Tibial artery (tissue), 4 donors: ENCODE data around the gene CD163.

ENCODE experiments used
- DNase-seq, 2 donors: peaks; one replicate each; pipeline ENCODE4 v3.0.0-alpha.2; 2019
- H3K27ac ChIP-seq, 2 donors: fragments of 200-600 bp; sonication (generic) in 1 of 2; 1 replicate in 1 of 2; 2 replicates in 1 of 2; pipeline ENCODE4 v1.5.1; 2018 to 2019; ENCODE audit warnings: mild to moderate bottlenecking in 1 of 2
- H3K27me3 ChIP-seq, 2 donors: fragments of 200-600 bp; sonication (generic) in 1 of 2; one replicate each; pipeline versions ENCODE4 v1.5.1 to v1.6.0; 2016 to 2019
- H3K36me3 ChIP-seq, 3 donors: fragments of 200-600 bp; sonication (generic) in 2 of 3; one replicate each; pipeline ENCODE4 v1.5.1; 2016 to 2019; ENCODE audit warnings: mild to moderate bottlenecking in 2 of 3
- H3K4me1 ChIP-seq, 4 donors: fragments of 200-600 bp; sonication (generic) in 2 of 4; 1 replicate in 3 of 4; 2 replicates in 1 of 4; pipeline ENCODE4 v1.5.1; 2016 to 2019
- H3K4me3 ChIP-seq, 2 donors: fragments of 200-600 bp; sonication (generic) in 1 of 2; 1 replicate in 1 of 2; 2 replicates in 1 of 2; pipeline ENCODE4 v1.5.1; 2018 to 2019; ENCODE audit warnings: mild to moderate bottlenecking in 2 of 2
- H3K9me3 ChIP-seq, 3 donors: fragments of 200-600 bp; sonication (generic) in 1 of 3; one replicate each; pipeline ENCODE4 v1.5.1; 2016 to 2019
- intact Hi-C: fragments of 100-400 bp; cut with DNase I; formaldehyde crosslinking; loops from one replicate; pipeline ENCODE4 v1.15.0; 2023; ENCODE audit warnings: low total_unique reads
- TF ChIP-seq, protein P1 (sequence below), 2 experiments: fragments of 200-600 bp in 1 of 2; fragments of 450-650 bp in 1 of 2; IDR thresholded peaks; one replicate each; pipeline ENCODE4 v1.5.1; 2017 to 2019; ENCODE audit warnings: antibody characterized with exemption in 2 of 2, mild to moderate bottlenecking in 1 of 2, moderate library complexity in 1 of 2

The CD163 gene

DNA sequence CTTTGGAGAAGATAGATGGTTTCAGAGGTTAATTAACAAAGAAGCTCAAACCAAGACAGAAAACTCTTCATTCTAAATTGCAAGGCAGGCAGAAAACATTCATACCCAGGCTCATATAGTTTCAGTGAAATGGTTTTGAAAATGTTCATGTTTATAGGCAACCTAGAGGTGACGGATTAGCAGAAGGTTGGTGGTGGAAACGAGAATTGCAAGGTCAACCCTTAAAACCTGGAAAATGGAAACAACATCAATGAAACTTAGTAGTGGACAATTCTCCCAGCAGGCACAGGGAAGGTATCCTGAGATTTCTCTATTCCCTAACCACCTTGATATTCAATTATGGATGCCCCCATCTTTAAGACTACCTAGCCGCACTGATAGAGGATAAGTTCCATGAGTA, 965 bp downstream of the CD163 start:
- Histone ChIP-seq H3K27ac (no peak overlapping the region), H3K27me3 (no peaks in the 10 kb centered on the region), H3K36me3 (no peaks in the 10 kb centered on the region), H3K4me3 (peak overlapping the region; percentile 25 to 27), H3K9me3 (no peaks in the 10 kb centered on the region), H3K4me1 (no peaks in the 10 kb centered on the region)
- intact Hi-C loops = no loop called here
- TF ChIP-seq, protein P1, sequence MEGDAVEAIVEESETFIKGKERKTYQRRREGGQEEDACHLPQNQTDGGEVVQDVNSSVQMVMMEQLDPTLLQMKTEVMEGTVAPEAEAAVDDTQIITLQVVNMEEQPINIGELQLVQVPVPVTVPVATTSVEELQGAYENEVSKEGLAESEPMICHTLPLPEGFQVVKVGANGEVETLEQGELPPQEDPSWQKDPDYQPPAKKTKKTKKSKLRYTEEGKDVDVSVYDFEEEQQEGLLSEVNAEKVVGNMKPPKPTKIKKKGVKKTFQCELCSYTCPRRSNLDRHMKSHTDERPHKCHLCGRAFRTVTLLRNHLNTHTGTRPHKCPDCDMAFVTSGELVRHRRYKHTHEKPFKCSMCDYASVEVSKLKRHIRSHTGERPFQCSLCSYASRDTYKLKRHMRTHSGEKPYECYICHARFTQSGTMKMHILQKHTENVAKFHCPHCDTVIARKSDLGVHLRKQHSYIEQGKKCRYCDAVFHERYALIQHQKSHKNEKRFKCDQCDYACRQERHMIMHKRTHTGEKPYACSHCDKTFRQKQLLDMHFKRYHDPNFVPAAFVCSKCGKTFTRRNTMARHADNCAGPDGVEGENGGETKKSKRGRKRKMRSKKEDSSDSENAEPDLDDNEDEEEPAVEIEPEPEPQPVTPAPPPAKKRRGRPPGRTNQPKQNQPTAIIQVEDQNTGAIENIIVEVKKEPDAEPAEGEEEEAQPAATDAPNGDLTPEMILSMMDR (IDR thresholded peaks at IDR 0.05) = no peak
- no peak for DNase-seq

DNA sequence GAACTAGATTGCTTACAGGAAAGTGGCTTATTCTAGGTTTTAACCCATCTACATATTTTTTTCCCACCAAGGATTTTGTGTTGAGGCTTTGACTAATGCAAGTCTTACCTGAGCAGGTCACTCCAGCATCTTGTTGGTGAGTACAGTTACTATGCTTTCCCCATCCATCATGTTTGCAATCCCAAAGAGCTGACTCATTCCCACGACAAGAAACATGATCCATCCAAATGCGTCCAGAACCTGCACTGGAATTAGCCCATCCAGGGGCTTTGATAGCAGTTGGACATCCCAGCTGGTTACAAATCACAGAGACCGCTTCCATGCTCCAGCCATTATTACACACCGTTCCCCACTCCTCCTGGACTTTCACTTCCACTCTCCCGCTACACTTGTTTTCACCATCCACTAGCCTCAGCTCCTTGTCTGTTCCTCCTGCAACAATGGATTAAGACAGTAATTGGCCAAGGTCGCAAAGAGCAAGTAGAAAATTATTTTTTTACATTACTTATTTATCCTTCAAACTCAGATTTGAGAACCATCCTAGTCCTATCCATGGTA, 2.5 kb downstream of the CD163 start:
- no peak overlapping the region for H3K27ac ChIP-seq

DNA sequence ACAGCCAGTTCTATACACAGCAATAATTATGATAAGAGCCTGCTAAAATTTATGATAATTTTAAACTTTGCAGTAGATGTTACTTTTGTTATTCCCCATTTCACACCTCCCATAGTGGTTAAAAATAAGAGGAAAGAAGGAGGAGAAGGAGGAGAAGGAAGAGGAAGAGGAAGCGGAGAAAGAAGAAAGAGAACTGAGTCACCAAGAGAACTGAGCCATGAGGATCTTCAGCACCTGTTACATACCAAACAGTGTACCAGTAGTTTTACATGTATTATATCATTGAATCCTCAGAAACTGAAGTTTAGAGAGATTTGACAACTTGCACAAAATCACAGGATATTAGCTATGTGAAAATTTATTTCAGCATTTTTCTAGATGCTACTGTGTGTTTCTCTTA, 3.9 kb downstream of the CD163 start:
- H3K27me3 ChIP-seq = no peaks in the 10 kb centered on the region
- no peak for DNase-seq
- intact Hi-C loops = no loop called here
- TF ChIP-seq, protein P1 (IDR thresholded peaks at IDR 0.05) = no peak
- no peak overlapping the region for H3K27ac ChIP-seq
- H3K4me3 ChIP-seq = peak overlapping the region; percentile 23 to 27
- no peaks in the 10 kb centered on the region for H3K9me3 ChIP-seq
- no peaks in the 10 kb centered on the region for H3K4me1 ChIP-seq
- no peaks in the 10 kb centered on the region for H3K36me3 ChIP-seq

More for the DNA sequence above, 2.5 kb downstream of the CD163 start:
- no peaks in the 10 kb centered on the region for H3K9me3 ChIP-seq
- peak overlapping the region; percentile 25 to 27 for H3K4me3 ChIP-seq
- no peak for DNase-seq
- no peaks in the 10 kb centered on the region for H3K4me1 ChIP-seq
- intact Hi-C loops = no loop called here
- no peaks in the 10 kb centered on the region for H3K36me3 ChIP-seq
- no peaks in the 10 kb centered on the region for H3K27me3 ChIP-seq
- TF ChIP-seq, protein P1 (IDR thresholded peaks at IDR 0.05) = no peak

DNA sequence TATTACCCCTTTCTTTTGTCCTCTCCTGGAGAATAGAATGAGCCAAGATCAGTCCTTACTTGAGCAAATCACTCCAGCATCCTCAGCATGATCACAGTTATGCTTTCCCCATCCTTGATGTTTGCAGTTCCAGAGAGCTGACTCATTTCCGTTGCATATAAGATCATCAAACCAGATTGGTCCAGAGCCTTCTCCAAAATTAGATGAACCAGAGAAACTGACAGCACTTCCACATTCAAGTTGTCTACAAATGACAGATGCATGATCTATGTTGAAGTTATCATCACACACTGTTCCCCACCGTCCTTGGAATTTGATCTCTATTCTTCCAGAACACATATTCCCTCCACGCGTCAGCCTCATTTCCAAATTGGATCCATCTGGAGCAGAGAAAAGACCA, 4.8 kb downstream of the CD163 start:
- DNase-seq = no peak
- TF ChIP-seq, protein P1 (IDR thresholded peaks at IDR 0.05) = no peak
- H3K4me3 ChIP-seq = peak overlapping the region; percentile 13 to 27
- H3K27ac ChIP-seq = no peak overlapping the region
- no peaks in the 10 kb centered on the region for H3K27me3 ChIP-seq
- no peaks in the 10 kb centered on the region for H3K36me3 ChIP-seq
- H3K4me1 ChIP-seq = no peaks in the 10 kb centered on the region
- intact Hi-C loops = no loop called here
- no peaks in the 10 kb centered on the region for H3K9me3 ChIP-seq

DNA sequence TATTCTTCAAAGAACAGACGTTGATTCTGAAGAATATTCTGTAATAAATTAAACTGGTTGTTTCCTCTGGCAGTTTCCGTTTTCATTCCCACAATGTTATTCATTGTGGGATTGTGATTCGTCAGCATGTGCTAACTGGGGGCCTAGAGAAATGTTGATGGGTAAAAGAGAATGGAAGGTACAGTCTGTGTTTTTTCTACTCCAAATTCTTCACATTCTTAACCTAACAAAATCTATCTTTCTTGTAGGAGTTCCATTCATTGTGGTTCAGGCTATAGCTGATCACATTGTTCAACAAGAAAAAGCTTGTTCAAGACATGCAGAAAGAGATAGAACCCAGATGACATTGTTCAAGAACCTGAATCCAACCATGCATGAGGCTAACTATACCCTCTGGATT, 5.9 kb downstream of the CD163 start:
- Histone ChIP-seq H3K4me3 (peak overlapping the region; percentile 13 to 27), H3K4me1 (no peaks in the 10 kb centered on the region), H3K27ac (no peak overlapping the region), H3K9me3 (no peaks in the 10 kb centered on the region), H3K27me3 (no peaks in the 10 kb centered on the region), H3K36me3 (no peaks in the 10 kb centered on the region)
- no peak for DNase-seq
- TF ChIP-seq, protein P1 (IDR thresholded peaks at IDR 0.05) = no peak
- intact Hi-C loops = no loop called here

DNA sequence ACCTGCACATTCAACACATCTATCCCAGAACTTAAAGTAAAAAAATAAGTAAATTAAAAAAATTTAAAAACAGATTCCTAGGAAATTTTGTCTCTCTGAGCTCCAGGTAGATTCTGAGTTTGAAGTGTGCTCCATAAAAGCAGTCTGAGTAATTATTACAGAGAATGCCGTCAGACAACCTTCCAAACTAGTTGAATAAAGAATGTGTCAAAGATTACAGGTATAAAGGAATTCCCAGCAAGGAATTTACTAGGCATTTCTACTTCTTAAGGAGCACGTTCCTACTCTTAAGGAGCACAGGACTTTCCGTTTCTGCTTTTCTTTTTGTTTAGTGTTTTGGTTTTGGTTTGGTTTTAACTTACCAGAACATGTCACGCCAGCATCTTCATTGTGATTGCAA, 7.1 kb downstream of the CD163 start:
- no peak overlapping the region for H3K4me3 ChIP-seq

More for the DNA sequence above, 7.1 kb downstream of the CD163 start:
- no peaks in the 10 kb centered on the region for H3K27me3 ChIP-seq
- intact Hi-C loops = no loop called here
- TF ChIP-seq, protein P1 (IDR thresholded peaks at IDR 0.05) = no peak
- H3K4me1 ChIP-seq = no peaks in the 10 kb centered on the region
- H3K27ac ChIP-seq = no peak overlapping the region
- no peaks in the 10 kb centered on the region for H3K9me3 ChIP-seq
- no peaks in the 10 kb centered on the region for H3K36me3 ChIP-seq
- DNase-seq = no peak
